Fibroblast of lung (primary cell): Measurements from ENCODE around the gene ADGRB3.

ENCODE experiments used
- EZH2 ChIP-seq: IDR thresholded peaks from 2 replicates; pipeline ENCODE4 v1.5.1; 2012; ENCODE audit warnings: low read length, control low read depth, mild to moderate bottlenecking; ENCODE audit errors: missing control alignments
- TF ChIP-seq, protein P1 (sequence below), 2 donors: IDR thresholded peaks in 1 of 2; conservative IDR thresholded peaks in 1 of 2; 1 replicate in 1 of 2; 2 replicates in 1 of 2; pipeline ENCODE4 v1.5.1; 2011 to 2012; ENCODE audit warnings: low read length in 2 of 2, control low read depth in 1 of 2, inconsistent platforms in 1 of 2, low read depth in 1 of 2, mild to moderate bottlenecking in 1 of 2

DNA sequence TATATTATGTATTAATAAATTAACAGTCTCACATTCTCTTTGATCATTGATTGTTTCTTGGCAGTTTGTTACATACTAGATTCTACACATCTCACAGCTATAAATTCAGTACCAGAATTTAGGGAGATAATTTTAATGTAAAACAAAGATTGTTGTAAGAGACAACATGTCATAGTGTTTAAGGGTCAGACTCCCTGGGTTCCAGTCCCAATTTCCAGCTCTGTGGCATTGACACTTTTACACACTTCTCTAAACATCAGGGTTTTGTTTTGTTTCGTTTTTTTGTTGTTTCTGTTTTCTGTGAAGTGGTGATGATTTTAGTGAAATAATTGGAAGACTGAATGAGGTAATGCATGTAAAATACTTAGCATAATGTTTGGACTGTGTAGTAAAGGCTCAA lies 19.9 kb downstream of the ADGRB3 start:
- TF ChIP-seq, protein P1, sequence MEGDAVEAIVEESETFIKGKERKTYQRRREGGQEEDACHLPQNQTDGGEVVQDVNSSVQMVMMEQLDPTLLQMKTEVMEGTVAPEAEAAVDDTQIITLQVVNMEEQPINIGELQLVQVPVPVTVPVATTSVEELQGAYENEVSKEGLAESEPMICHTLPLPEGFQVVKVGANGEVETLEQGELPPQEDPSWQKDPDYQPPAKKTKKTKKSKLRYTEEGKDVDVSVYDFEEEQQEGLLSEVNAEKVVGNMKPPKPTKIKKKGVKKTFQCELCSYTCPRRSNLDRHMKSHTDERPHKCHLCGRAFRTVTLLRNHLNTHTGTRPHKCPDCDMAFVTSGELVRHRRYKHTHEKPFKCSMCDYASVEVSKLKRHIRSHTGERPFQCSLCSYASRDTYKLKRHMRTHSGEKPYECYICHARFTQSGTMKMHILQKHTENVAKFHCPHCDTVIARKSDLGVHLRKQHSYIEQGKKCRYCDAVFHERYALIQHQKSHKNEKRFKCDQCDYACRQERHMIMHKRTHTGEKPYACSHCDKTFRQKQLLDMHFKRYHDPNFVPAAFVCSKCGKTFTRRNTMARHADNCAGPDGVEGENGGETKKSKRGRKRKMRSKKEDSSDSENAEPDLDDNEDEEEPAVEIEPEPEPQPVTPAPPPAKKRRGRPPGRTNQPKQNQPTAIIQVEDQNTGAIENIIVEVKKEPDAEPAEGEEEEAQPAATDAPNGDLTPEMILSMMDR (conservative IDR thresholded peaks at IDR 0.05 in 1 of 2, IDR thresholded peaks at IDR 0.05 in 1 of 2; ENCODE audit: low read depth in 1 of 2, low read length in 2 of 2) = no peak
- no peak for TF ChIP-seq EZH2
